ENCODE data around the gene POLR1A.

DNA sequence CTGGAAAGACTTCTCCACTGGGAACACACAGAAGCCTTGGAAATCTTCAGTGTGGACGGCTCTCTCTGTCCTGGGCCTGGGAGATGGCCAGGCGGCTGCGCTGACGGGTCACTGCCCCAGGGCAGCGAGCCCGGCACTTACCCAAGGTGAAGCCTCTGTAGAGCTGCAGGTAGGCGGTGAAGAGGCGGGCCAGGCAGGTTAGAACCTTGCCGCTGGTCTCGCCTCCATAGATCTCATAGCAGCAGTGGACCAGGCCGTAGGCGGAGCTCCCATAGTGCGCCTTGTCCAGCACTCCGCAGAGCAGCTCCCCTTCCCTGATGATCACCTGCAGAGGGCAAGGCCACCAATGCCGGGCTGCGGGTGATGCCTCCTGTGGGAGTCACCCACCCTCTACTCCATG lies 53.0 kb downstream of the POLR1A start:
- TF ChIP-seq, protein P1, sequence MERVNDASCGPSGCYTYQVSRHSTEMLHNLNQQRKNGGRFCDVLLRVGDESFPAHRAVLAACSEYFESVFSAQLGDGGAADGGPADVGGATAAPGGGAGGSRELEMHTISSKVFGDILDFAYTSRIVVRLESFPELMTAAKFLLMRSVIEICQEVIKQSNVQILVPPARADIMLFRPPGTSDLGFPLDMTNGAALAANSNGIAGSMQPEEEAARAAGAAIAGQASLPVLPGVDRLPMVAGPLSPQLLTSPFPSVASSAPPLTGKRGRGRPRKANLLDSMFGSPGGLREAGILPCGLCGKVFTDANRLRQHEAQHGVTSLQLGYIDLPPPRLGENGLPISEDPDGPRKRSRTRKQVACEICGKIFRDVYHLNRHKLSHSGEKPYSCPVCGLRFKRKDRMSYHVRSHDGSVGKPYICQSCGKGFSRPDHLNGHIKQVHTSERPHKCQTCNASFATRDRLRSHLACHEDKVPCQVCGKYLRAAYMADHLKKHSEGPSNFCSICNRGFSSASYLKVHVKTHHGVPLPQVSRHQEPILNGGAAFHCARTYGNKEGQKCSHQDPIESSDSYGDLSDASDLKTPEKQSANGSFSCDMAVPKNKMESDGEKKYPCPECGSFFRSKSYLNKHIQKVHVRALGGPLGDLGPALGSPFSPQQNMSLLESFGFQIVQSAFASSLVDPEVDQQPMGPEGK (CRISPR knock-in tag; IDR thresholded peaks at IDR 0.05; ENCODE audit: borderline replicate concordance), result no peak
- TF ChIP-seq ZC3H10 (CRISPR knock-in tag; IDR thresholded peaks at IDR 0.05), result no peak
- no peak for TF ChIP-seq ZFP3 (CRISPR knock-in tag; IDR thresholded peaks at IDR 0.05)

All from SK-N-SH treated with all-trans-retinoic acid at 6 μM for 48 hours (cell line).